Caco-2 (cell line): ENCODE measurements around the gene ZFP3. TPM values are rescaled to one million over a fixed set of nuclear protein-coding genes. Genes with fewer than 3 reads are reported as not detected.
A peak's percentile ranks its signal among the peaks of the same experiment; 100 is the strongest.

Source experiments
- BruUV-seq: library from RNA; stranded (reverse); fragments of 400-500 nt; replicated peaks from 2 replicates; lab custom pipeline; 2021; lab: Mats Ljungman, UMichigan
- CTCF ChIA-PET: fragments of 300-600 bp; sonication (Branson Sonifier 250); formaldehyde crosslinking; loops from one replicate; lab custom pipeline; 2022; ENCODE audit warnings: antibody characterized with exemption; lab: Charles Lee
- POLR2A ChIA-PET: fragments of 300-600 bp; sonication (Branson Sonifier 250); formaldehyde crosslinking; loops from one replicate; lab custom pipeline; 2022; ENCODE audit warnings: antibody characterized with exemption; lab: Charles Lee
- DNase-seq, 2 experiments: peaks; one replicate each; pipeline versions ENCODE4 v3.0.0 to v3.0.0-alpha.2; 2020 to 2022
- H3K27me3 ChIP-seq: replicated peaks from 2 replicates; pipeline ENCODE4 v1.6.0; 2011; ENCODE audit warnings: low read length; ENCODE audit not compliant: control insufficient read depth, insufficient read depth
- H3K36me3 ChIP-seq: 2 replicates; pipeline ENCODE4 v1.5.1; 2011; ENCODE audit warnings: low read length; ENCODE audit not compliant: control insufficient read depth, insufficient read depth
- H3K4me1 ChIP-seq: fragments of 250-450 bp; sonication (Bioruptor Pico); 2 replicates; pipeline ENCODE4 v1.5.1; 2020; ENCODE audit warnings: mild to moderate bottlenecking
- H3K4me3 ChIP-seq: 2 replicates; pipeline ENCODE4 v1.5.1; 2011; ENCODE audit warnings: low read depth, mild to moderate bottlenecking, control low read depth, low read length
- H3K9me3 ChIP-seq: fragments of 250-450 bp; sonication (Bioruptor Pico); 2 replicates; pipeline ENCODE4 v1.5.1; 2020; ENCODE audit warnings: mild to moderate bottlenecking, moderate library complexity
- H3K27ac Mint-ChIP-seq: one replicate; pipeline ENCODE4 v1.8.0; 2022; ENCODE audit warnings: mixed read lengths; ENCODE audit not compliant: unreplicated experiment
- H3K27me3 Mint-ChIP-seq: one replicate; pipeline ENCODE4 v1.8.0; 2022; ENCODE audit warnings: mixed read lengths; ENCODE audit not compliant: insufficient read depth, unreplicated experiment
- H3K36me3 Mint-ChIP-seq: one replicate; pipeline ENCODE4 v1.8.0; 2022; ENCODE audit warnings: mild to moderate bottlenecking, mixed read lengths; ENCODE audit not compliant: insufficient read depth, unreplicated experiment
- H3K4me1 Mint-ChIP-seq: one replicate; pipeline ENCODE4 v1.8.0; 2022; ENCODE audit warnings: low read depth, mixed read lengths; ENCODE audit not compliant: unreplicated experiment
- H3K4me3 Mint-ChIP-seq: one replicate; pipeline ENCODE4 v1.8.0; 2022; ENCODE audit warnings: mild to moderate bottlenecking, moderate library complexity, mixed read lengths; ENCODE audit not compliant: unreplicated experiment
- H3K9me3 Mint-ChIP-seq: one replicate; pipeline ENCODE4 v1.8.0; 2022; ENCODE audit warnings: mixed read lengths; ENCODE audit not compliant: unreplicated experiment
- intact Hi-C: fragments of 100-400 bp; cut with micrococcal nuclease; formaldehyde crosslinking; loops from one replicate; pipeline ENCODE4 v1.10.0; 2022; ENCODE audit not compliant: unreplicated experiment
- total RNA-seq: library from RNA; stranded (reverse); gene quantifications from 2 replicates; pipeline ENCODE4 v1.2.3, GENCODE V29; 2022
- TF ChIP-seq, protein P1 (sequence below), 2 experiments: fragments of 200-600 bp in 1 of 2; IDR thresholded peaks; 1 replicate in 1 of 2; 2 replicates in 1 of 2; pipeline versions ENCODE4 v1.5.1 to v1.8.0; 2011 to 2022; ENCODE audit warnings: antibody characterized with exemption in 1 of 2, control low read depth in 1 of 2, inconsistent platforms in 1 of 2, low read depth in 1 of 2, low read length in 1 of 2, mild to moderate bottlenecking in 1 of 2, moderate library complexity in 1 of 2; ENCODE audit not compliant: insufficient read depth in 1 of 2, severe bottlenecking in 1 of 2, unreplicated experiment in 1 of 2

The ZFP3 gene
- total RNA-seq, 1 experiment from 2014 or later = 3.7 TPM

DNA sequence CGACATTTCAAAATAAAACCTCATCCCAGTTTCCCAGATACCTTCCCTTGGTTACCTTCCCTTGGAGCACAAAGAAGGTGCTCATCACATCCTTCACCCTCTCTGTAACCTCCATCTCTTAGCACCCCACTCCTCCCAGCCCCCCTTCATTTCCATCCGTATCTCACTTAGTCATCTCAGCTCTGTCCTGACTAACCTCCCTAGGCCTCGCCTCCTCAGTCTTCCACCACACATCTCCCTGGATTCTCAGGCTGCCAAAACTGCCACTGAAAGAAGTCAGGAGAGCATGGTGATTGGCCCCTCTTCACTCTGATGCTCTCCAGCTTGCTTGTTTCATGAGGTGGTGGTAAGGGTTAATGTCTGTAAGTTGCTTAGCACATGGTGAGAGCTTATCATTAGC lies 2.3 kb downstream of the ZFP3 start:
- Mint-ChIP-seq H3K9me3 (no peaks in the 10 kb centered on the region), H3K4me3 (peak overlapping the region; percentile 8), H3K27me3 (no peaks in the 10 kb centered on the region), H3K27ac (no peak overlapping the region), H3K4me1 (no peaks in the 10 kb centered on the region), H3K36me3 (peaks cover 33% of the 10 kb centered on the region)
- TF ChIP-seq, protein P1, sequence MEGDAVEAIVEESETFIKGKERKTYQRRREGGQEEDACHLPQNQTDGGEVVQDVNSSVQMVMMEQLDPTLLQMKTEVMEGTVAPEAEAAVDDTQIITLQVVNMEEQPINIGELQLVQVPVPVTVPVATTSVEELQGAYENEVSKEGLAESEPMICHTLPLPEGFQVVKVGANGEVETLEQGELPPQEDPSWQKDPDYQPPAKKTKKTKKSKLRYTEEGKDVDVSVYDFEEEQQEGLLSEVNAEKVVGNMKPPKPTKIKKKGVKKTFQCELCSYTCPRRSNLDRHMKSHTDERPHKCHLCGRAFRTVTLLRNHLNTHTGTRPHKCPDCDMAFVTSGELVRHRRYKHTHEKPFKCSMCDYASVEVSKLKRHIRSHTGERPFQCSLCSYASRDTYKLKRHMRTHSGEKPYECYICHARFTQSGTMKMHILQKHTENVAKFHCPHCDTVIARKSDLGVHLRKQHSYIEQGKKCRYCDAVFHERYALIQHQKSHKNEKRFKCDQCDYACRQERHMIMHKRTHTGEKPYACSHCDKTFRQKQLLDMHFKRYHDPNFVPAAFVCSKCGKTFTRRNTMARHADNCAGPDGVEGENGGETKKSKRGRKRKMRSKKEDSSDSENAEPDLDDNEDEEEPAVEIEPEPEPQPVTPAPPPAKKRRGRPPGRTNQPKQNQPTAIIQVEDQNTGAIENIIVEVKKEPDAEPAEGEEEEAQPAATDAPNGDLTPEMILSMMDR (IDR thresholded peaks at IDR 0.05; ENCODE audit: insufficient read depth in 1 of 2, low read depth in 1 of 2, low read length in 1 of 2, severe bottlenecking in 1 of 2, unreplicated experiment in 1 of 2) = no peak
- DNase-seq = no peak
- no peaks in the 10 kb centered on the region for H3K27me3 ChIP-seq
- no peak overlapping the region for H3K4me3 ChIP-seq
- H3K4me1 ChIP-seq = peaks cover 4% of the 10 kb centered on the region
- no TSS peak for BruUV-seq
- intact Hi-C loops = no loop called here
- POLR2A ChIA-PET = no interaction called here
- CTCF ChIA-PET = no interaction called here
- no peaks in the 10 kb centered on the region for H3K36me3 ChIP-seq
- no peaks in the 10 kb centered on the region for H3K9me3 ChIP-seq

DNA sequence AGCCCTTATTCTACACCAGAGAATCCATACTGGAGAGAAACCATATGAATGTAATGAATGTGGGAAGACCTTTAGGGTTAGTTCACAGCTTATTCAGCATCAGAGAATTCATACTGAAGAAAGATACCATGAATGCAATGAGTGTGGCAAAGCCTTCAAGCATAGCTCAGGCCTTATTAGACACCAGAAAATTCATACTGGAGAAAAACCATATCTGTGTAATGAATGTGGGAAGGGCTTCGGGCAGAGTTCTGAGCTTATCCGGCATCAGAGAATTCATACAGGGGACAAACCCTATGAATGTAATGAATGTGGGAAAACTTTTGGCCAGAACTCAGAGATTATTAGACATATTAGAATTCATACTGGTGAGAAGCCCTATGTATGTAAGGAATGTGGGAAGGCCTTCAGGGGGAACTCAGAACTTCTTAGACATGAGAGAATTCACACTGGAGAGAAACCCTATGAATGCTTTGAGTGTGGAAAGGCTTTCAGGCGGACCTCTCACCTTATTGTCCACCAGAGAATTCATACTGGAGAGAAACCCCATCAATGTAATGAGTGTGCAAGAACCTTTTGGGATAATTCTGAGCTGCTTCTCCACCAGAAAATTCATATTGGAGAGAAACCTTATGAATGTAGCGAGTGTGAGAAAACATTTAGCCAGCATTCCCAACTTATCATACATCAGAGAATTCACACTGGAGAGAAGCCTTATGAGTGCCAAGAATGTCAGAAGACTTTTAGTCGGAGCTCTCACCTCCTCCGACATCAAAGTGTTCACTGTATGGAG lies 14.1 kb downstream of the ZFP3 start:
- H3K27me3 Mint-ChIP-seq = no peaks in the 10 kb centered on the region
- Histone ChIP-seq H3K9me3 (peaks cover 6% of the 10 kb centered on the region; the same call in 1 of the 2 replicates), H3K4me1 (no peaks in the 10 kb centered on the region), H3K36me3 (peaks cover 1% of the 10 kb centered on the region; the same call in 1 of the 2 replicates), H3K27me3 (no peaks in the 10 kb centered on the region), H3K4me3 (no peak overlapping the region)
- no peak overlapping the region for H3K27ac Mint-ChIP-seq
- no peak for DNase-seq
- peaks cover 48% of the 10 kb centered on the region for H3K9me3 Mint-ChIP-seq
- H3K4me1 Mint-ChIP-seq = no peaks in the 10 kb centered on the region
- TF ChIP-seq, protein P1 (IDR thresholded peaks at IDR 0.05; ENCODE audit: insufficient read depth in 1 of 2, low read depth in 1 of 2, low read length in 1 of 2, severe bottlenecking in 1 of 2, unreplicated experiment in 1 of 2) = no peak
- no TSS peak for BruUV-seq
- H3K4me3 Mint-ChIP-seq = no peak overlapping the region
- ChIA-PET CTCF (no interaction called here), POLR2A (no interaction called here)
- intact Hi-C loops = no loop called here
- H3K36me3 Mint-ChIP-seq = peaks cover 36% of the 10 kb centered on the region

DNA sequence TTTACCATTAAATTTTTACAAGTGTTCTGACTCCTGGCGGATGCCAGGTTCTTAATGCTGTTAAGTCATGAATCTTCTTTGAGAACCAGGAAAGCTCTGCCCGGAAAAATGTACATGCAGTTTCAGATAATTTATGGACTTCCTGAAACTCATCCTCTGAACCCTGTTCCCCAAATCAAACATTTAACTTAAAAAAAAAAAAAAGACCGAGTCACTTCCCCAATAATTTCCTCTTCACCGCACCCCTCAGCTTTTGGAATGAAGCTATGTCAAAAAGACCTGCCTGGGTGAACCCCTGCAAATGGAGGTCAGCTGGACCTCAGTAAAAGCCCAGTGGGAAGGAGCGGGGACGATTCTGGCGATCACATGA lies 18.4 kb downstream of the ZFP3 start:
- H3K9me3 ChIP-seq = peaks cover 6% of the 10 kb centered on the region; the same call in 1 of the 2 replicates
- no peak overlapping the region for H3K4me3 Mint-ChIP-seq

More for the DNA sequence above, 18.4 kb downstream of the ZFP3 start:
- Mint-ChIP-seq H3K27me3 (no peaks in the 10 kb centered on the region), H3K4me1 (no peaks in the 10 kb centered on the region), H3K27ac (no peak overlapping the region), H3K36me3 (peaks cover 13% of the 10 kb centered on the region), H3K9me3 (peaks cover 25% of the 10 kb centered on the region)
- H3K4me3 ChIP-seq = no peak overlapping the region
- H3K4me1 ChIP-seq = no peaks in the 10 kb centered on the region
- H3K27me3 ChIP-seq = no peaks in the 10 kb centered on the region
- POLR2A ChIA-PET = interaction anchor here (0.7 kb wide), 1 partner anchor 94 kb away, joined by 4 read pairs; no protein-coding TSS in a partner anchor
- no TSS peak for BruUV-seq
- DNase-seq = no peak
- intact Hi-C loops = no loop called here
- CTCF ChIA-PET = no interaction called here
- no peaks in the 10 kb centered on the region for H3K36me3 ChIP-seq
- TF ChIP-seq, protein P1 (IDR thresholded peaks at IDR 0.05; ENCODE audit: insufficient read depth in 1 of 2, low read depth in 1 of 2, low read length in 1 of 2, severe bottlenecking in 1 of 2, unreplicated experiment in 1 of 2) = no peak
